HepG2 (cell line): ENCODE measurements around the gene SAP25. TPM values are rescaled to one million over a fixed set of nuclear protein-coding genes. Genes with fewer than 3 reads are reported as not detected.

Experiments used
- ATAC-seq: fragments of 200-7000 bp; cut with Tn5 transposase; 3 replicates; pipeline ENCODE4 v1.9.1; 2020; ENCODE audit warnings: mild to moderate bottlenecking, moderate library complexity
- BruUV-seq: library from RNA; stranded (reverse); fragments of 400-500 nt; replicated peaks from 2 replicates; lab custom pipeline; 2021; lab: Mats Ljungman, UMichigan
- CTCF ChIA-PET: fragments of 300-600 bp; formaldehyde crosslinking; extraction: SDS; loops from one replicate; lab custom pipeline; 2021; ENCODE audit warnings: low total read pairs, inconsistent platforms, low intra/inter-chr PET ratio; lab: Yijun Ruan, JAX
- POLR2A ChIA-PET: fragments of 350-600 bp; sonication (Branson Sonifier 250); formaldehyde crosslinking; loops from one replicate; lab custom pipeline; 2020; ENCODE audit warnings: antibody characterized with exemption, inconsistent platforms; lab: Yijun Ruan, JAX
- DNase-seq: peaks from one replicate; pipeline ENCODE4 v3.0.0-alpha.2; 2015; ENCODE audit warnings: low spot score
- FAIRE-seq: peaks from 3 replicates; lab custom pipeline; 2011; peaks lifted over from hg19 to GRCh38; lab: Jason Lieb, UNC
- H2AFZ ChIP-seq: one replicate; pipeline ENCODE4 v1.6.1; 2011; ENCODE audit warnings: low read length, inconsistent platforms
- H3K27ac ChIP-seq: fragments of 300-600 bp; 3 replicates; pipeline ENCODE4 v1.8.0; 2011; ENCODE audit warnings: mixed run types, mild to moderate bottlenecking, mixed read lengths, low read length, inconsistent platforms; ENCODE audit not compliant: insufficient read depth; ENCODE audit errors: extremely low read length
- H3K27me3 ChIP-seq, 2 experiments: fragments of 200-600 bp in 1 of 2; 2 replicates in 1 of 2; 3 replicates in 1 of 2; pipeline versions ENCODE4 v1.6.0 to v1.8.0; 2011; ENCODE audit warnings: low read length in 2 of 2, mild to moderate bottlenecking in 2 of 2, moderate library complexity in 2 of 2, inconsistent platforms in 1 of 2; ENCODE audit not compliant: insufficient read depth in 2 of 2, control insufficient read depth in 1 of 2
- H3K36me3 ChIP-seq, 2 experiments: fragments of 200-600 bp in 1 of 2; replicated peaks in 1 of 2; 2 replicates in 1 of 2; 3 replicates in 1 of 2; pipeline versions ENCODE4 v1.5.1 to v1.8.0; 2011; ENCODE audit warnings: low read length in 2 of 2, inconsistent platforms in 1 of 2; ENCODE audit not compliant: insufficient read depth in 2 of 2, control insufficient read depth in 1 of 2
- H3K4me1 ChIP-seq: 2 replicates; pipeline ENCODE4 v1.5.1; 2012; ENCODE audit warnings: low read length, inconsistent platforms; ENCODE audit not compliant: insufficient read depth
- H3K4me2 ChIP-seq: 2 replicates; pipeline ENCODE4 v1.6.0; 2011; ENCODE audit warnings: low read depth, low read length, inconsistent platforms
- H3K4me3 ChIP-seq, 3 experiments: fragments of 200-600 bp in 1 of 3; sonication (generic), shearing (Covaris generic) in 1 of 3; replicated peaks in 1 of 3; 2 replicates each; pipeline ENCODE4 v1.5.1; 2011 to 2016; ENCODE audit warnings: low read length in 3 of 3, inconsistent platforms in 2 of 3, low read depth in 2 of 3, mild to moderate bottlenecking in 2 of 3, control low read depth in 1 of 3, mixed read lengths in 1 of 3; ENCODE audit not compliant: insufficient read depth in 1 of 3
- H3K79me2 ChIP-seq: one replicate; pipeline ENCODE4 v1.6.1; 2011; ENCODE audit warnings: low read length, inconsistent platforms; ENCODE audit not compliant: insufficient read depth
- H3K9ac ChIP-seq: 2 replicates; pipeline ENCODE4 v1.6.0; 2011; ENCODE audit warnings: mild to moderate bottlenecking, low read depth, low read length, inconsistent platforms; ENCODE audit not compliant: insufficient read depth
- H3K9me3 ChIP-seq: 2 replicates; pipeline ENCODE4 v1.5.1; 2012; ENCODE audit warnings: mild to moderate bottlenecking, low read length
- H4K20me1 ChIP-seq: 2 replicates; pipeline ENCODE4 v1.6.0; 2011; ENCODE audit warnings: inconsistent platforms, mild to moderate bottlenecking, low read length, moderate library complexity; ENCODE audit not compliant: insufficient read depth
- AGO2 ChIP-seq: fragments of 200-400 bp; formaldehyde crosslinking; optimal IDR thresholded peaks from 2 replicates; pipeline ENCODE3; 2017; ENCODE audit warnings: mild to moderate bottlenecking, low read depth, low read length, moderate library complexity
- ETV6 ChIP-seq: sonication (generic); formaldehyde crosslinking; conservative IDR thresholded peaks from 2 replicates; pipeline ENCODE4 v1.4.0; 2020; ENCODE audit warnings: missing genetic modification reagents
- FOSL1 ChIP-seq: sonication (generic); formaldehyde crosslinking; IDR thresholded peaks from 2 replicates; pipeline ENCODE4 v1.9.0; 2021; ENCODE audit warnings: missing genetic modification reagents, borderline replicate concordance
- JUN ChIP-seq: sonication (generic); formaldehyde crosslinking; IDR thresholded peaks from 2 replicates; pipeline ENCODE4 v1.4.0; 2020; ENCODE audit warnings: mild to moderate bottlenecking, missing genetic modification reagents
- POLR2A ChIP-seq, 2 experiments: IDR thresholded peaks; 2 replicates each; pipeline ENCODE4 v1.6.1; 2011; ENCODE audit warnings: low read depth in 2 of 2, low read length in 2 of 2, mild to moderate bottlenecking in 1 of 2, moderate library complexity in 1 of 2; ENCODE audit not compliant: insufficient read depth in 1 of 2
- POLR2AphosphoS5 ChIP-seq: IDR thresholded peaks from 2 replicates; pipeline ENCODE4 v1.6.1; 2012; ENCODE audit warnings: low read depth, low read length
- POLR2G ChIP-seq: fragments of 200-400 bp; formaldehyde crosslinking; IDR thresholded peaks from 2 replicates; pipeline ENCODE4 v1.6.1; 2018; ENCODE audit warnings: mild to moderate bottlenecking, low read depth, low read length, moderate library complexity
- RBFOX2 ChIP-seq: fragments of 200-400 bp; formaldehyde crosslinking; IDR thresholded peaks from 2 replicates; pipeline ENCODE4 v1.6.1; 2017; ENCODE audit warnings: low read depth, mild to moderate bottlenecking, low read length
- RBM22 ChIP-seq: fragments of 200-400 bp; formaldehyde crosslinking; optimal IDR thresholded peaks from 2 replicates; pipeline ENCODE3; 2017; ENCODE audit warnings: mild to moderate bottlenecking, low read length, moderate library complexity
- RFX5 ChIP-seq: IDR thresholded peaks from 2 replicates; pipeline ENCODE4 v1.6.1; 2011; ENCODE audit warnings: low read depth, low read length, improper control_type of control experiment
- SPEN ChIP-seq: sonication (generic); formaldehyde crosslinking; IDR thresholded peaks from 2 replicates; pipeline ENCODE4 v1.5.1; 2020; ENCODE audit warnings: low read depth, mild to moderate bottlenecking, missing genetic modification reagents
- ZNF382 ChIP-seq: sonication (generic); formaldehyde crosslinking; IDR thresholded peaks from 2 replicates; pipeline ENCODE4 v1.5.0; 2020; ENCODE audit warnings: missing genetic modification reagents, mild to moderate bottlenecking, borderline replicate concordance
- ZNF672 ChIP-seq: sonication (generic); formaldehyde crosslinking; IDR thresholded peaks from 2 replicates; pipeline ENCODE4 v1.8.1; 2022; ENCODE audit warnings: missing genetic modification reagents
- WGBS: methylation state at CpG from one replicate; pipeline ENCODE4 v1.1.6; 2017; ENCODE audit warnings: low lambda C conversion rate; 5-methylcytosine and 5-hydroxymethylcytosine counted together
- in situ Hi-C: cut with HindIII; loops from 2 replicates; pipeline ENCODE4 v1.10.0; 2017; ENCODE audit warnings: low pct_unique_long_range_greater_than_20kb; ENCODE audit not compliant: extremely low pct_ligation_motif_present
- intact Hi-C: fragments of 100-400 bp; cut with micrococcal nuclease; formaldehyde crosslinking; loops from one replicate; pipeline ENCODE4 v1.10.0; 2022; ENCODE audit not compliant: unreplicated experiment
- polyA plus RNA-seq, 8 experiments: library from polyadenylated mRNA; depleted of rRNA in 3 of 8; stranded (reverse) in 7 of 8; unstranded in 1 of 8; fragments of >200 nt; fragmentation: Illumina TruSeq in 4 of 8; extraction: Trizol in 4 of 8; gene quantifications; 2 replicates each; pipeline versions ENCODE4 v1.2.1 to v1.2.3, GENCODE V29; 2011 to 2016; ENCODE audit warnings: low read depth in 4 of 8, missing spikeins in 1 of 8, mixed read lengths in 1 of 8; ENCODE audit not compliant: insufficient read depth in 1 of 8
- total RNA-seq, 5 experiments: library from RNA; depleted of rRNA; stranded (reverse); fragments of >200 nt; fragmentation: Illumina TruSeq; extraction: Trizol; gene quantifications; 2 replicates each; pipeline ENCODE4 v1.2.3, GENCODE V29; 2016; ENCODE audit warnings: low read depth in 1 of 5

SAP25 gene
- total and polyA plus RNA-seq, 2 of the 13 experiments (the other 11 are each of a cell fraction or from before 2014, with no cell fraction given), result 0.15 to 0.20 TPM

DNA sequence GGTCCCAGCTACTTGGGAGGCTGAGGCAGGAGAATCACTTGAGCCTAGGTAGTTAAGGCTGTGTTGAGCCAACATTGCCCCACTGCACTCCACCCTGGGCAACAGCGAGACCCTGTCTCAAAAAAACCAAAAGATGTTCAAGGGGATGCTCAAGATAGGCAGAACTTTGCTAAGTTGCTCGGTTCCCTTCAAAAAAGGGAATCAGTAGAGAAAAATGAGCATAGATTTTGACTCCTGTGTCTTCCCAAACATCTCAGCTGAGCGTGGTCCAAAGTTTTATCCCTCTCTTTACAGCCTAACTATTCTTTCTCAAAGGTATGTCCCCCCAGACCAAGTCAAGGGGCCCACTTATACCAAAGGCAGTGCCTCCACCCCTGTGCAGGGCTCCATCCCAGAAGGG lies 20.7 kb downstream of the SAP25 start:
- H2AFZ ChIP-seq, result no peak overlapping the region
- TF ChIP-seq SPEN (CRISPR knock-in tag) (no peak), ETV6 (CRISPR knock-in tag) (no peak), ZNF382 (CRISPR knock-in tag) (no peak), RBFOX2 (peak; percentile 57), JUN (CRISPR knock-in tag) (no peak), AGO2 (peak; percentile 64), ZNF672 (CRISPR knock-in tag) (no peak)
- TF ChIP-seq, all 625 proteins: peak for 2
- CTCF ChIA-PET, result no interaction called here
- H3K27me3 ChIP-seq, result no peaks in the 10 kb centered on the region
- H3K36me3 ChIP-seq, result peaks cover 36 to 81% of the 10 kb centered on the region in 2 experiments
- peaks cover 19% of the 10 kb centered on the region for H3K79me2 ChIP-seq
- no peak overlapping the region for H3K4me3 ChIP-seq
- H4K20me1 ChIP-seq, result no peaks in the 10 kb centered on the region
- ATAC-seq (peak; percentile 22; the same call in 1 of the 3 replicates), FAIRE-seq (no peak), DNase-seq (no peak)
- H3K9ac ChIP-seq, result no peak overlapping the region
- no peak overlapping the region for H3K4me2 ChIP-seq
- BruUV-seq, result no TSS peak
- intact Hi-C loops (no loop called here), in situ Hi-C loops (no loop called here)
- no peaks in the 10 kb centered on the region for H3K9me3 ChIP-seq
- 96% methylated on average over 3 of the region's 3 CpGs for WGBS
- no peak overlapping the region for H3K27ac ChIP-seq
- peaks cover 77% of the 10 kb centered on the region for H3K4me1 ChIP-seq
- POLR2A ChIA-PET, result interaction anchor here (0.6 to 0.9 kb wide), 2 partner anchors 13 to 49 kb away, joined by 3 read pairs; no protein-coding TSS in a partner anchor

DNA sequence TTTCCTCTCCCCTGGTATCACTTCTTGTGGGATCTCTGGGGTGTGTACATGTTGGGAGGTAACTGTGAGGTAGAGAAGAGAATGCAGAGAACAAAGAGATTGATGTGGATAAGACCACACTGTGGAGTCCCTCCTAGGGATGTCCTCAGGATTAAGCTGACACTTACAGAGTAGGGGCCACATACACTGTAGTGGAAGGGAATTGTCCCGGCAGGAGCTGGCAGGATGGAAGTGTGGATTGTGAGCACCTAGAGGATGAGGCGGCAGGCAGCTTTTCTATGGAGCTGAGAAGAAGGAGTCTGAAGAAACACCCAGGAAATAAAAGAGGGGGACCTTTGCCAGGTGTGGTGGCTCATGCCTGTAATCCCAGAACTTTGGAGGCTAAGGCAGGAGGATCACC lies 21.2 kb downstream of the SAP25 start:
- peaks cover 36 to 83% of the 10 kb centered on the region in 2 experiments for H3K36me3 ChIP-seq
- WGBS, result 93% methylated on average over 2 of the region's 2 CpGs
- no peak for ATAC-seq
- in situ Hi-C loops, result no loop called here
- DNase-seq, result no peak
- H3K4me2 ChIP-seq, result no peak overlapping the region
- no peak for FAIRE-seq
- intact Hi-C loops, result no loop called here
- no peaks in the 10 kb centered on the region for H3K9me3 ChIP-seq
- peaks cover 24% of the 10 kb centered on the region for H3K79me2 ChIP-seq
- peaks cover 80% of the 10 kb centered on the region for H3K4me1 ChIP-seq
- H3K27ac ChIP-seq, result no peak overlapping the region
- no TSS peak for BruUV-seq
- 0 out of 2 replicates have a peak, but pooled peaks have one; percentile 57 for TF ChIP-seq RBFOX2
- peak; percentile 23; the same call in 1 of the 2 replicates for TF ChIP-seq POLR2AphosphoS5
- peak; percentile 52; the same call in 1 of the 2 replicates for TF ChIP-seq POLR2G
- 0 out of 4 replicates have a peak, but pooled peaks of 1 of the 2 experiments have one; percentile 39 for TF ChIP-seq POLR2A (IDR thresholded peaks at IDR 0.05; ENCODE audit: insufficient read depth in 1 of 2, low read depth in 2 of 2, low read length in 2 of 2)
- TF ChIP-seq FOSL1 (CRISPR knock-in tag), result no peak
- TF ChIP-seq RFX5, result no peak
- TF ChIP-seq RBM22, result peak; percentile 93
- no peaks in the 10 kb centered on the region for H3K27me3 ChIP-seq
- no peaks in the 10 kb centered on the region for H4K20me1 ChIP-seq
- CTCF ChIA-PET, result no interaction called here
- H3K4me3 ChIP-seq, result no peak overlapping the region
- POLR2A ChIA-PET, result interaction anchor here (0.6 kb wide), 1 partner anchor 48 kb away, joined by 3 read pairs; no protein-coding TSS in a partner anchor
- no peak overlapping the region for H2AFZ ChIP-seq
- no peak overlapping the region for H3K9ac ChIP-seq
